ENCODE measurements around the gene ARHGAP4.

ARHGAP4 gene

DNA sequence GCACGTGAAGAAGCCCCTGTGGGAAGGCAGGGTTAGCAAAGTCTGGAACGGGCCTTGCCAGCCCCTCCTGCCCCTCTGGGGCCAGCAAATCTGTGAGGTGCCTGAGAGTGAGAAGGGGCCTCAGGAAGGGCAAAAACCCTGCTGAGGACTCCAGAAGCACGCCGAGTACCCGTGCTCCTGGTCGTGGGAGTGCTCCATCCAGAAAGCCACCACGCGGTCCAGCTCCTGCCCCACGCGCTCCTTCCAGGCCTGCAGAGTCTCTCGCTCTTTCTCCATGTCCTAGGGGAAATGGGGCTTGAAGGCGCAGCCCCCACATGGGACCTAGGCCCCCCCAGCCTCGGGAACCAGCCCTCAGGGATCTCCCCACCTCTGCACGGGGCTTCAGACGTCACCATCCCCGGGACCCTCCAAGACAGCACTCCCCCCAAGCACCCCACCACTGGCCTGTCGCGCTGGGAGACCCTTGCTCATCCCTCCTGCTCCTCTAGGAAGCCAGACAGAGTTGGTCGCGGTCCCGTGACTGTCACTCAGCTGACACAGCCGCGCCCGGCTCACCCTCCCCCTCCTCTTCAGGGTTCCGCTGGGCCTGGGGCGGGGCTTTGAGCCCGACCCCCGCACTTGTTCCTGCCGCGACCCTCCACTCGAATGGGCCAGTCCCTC, 18.2 kb upstream of the ARHGAP4 start, which contains the start of gene RENBP:
TSS of gene RENBP (minus strand) at position 504 of the 660 bp plus-strand sequence. CDS start at position 471, 33 bp downstream.
- no peak for DNase-seq

- DNase-seq: no peak
Observed at GRCh38 chrX:153941336-153942252, 15.5 kb upstream of the ARHGAP4 start.

DNA sequence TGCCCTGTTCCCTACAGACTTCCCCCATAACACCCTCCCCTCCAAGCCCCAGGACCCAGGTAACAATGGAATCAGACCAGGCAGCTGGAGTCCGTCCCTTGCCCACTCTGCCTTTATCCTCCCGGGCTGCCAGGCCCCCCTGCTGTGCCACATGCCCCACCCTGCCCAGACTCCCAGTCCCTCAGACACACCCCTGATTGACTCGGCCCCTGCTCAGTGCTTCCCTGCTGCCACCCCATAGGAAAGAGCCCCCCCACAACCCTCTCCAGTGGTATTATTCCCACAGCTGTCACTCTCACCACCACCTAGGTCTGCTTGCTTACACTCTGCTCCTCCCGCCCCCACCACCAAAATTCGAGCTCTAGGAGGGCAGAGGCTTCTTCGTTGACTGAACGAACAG, 13.5 kb upstream of the ARHGAP4 start:
- DNase-seq: no peak

- DNase-seq: no peak
Observed at GRCh38 chrX:153938226-153938786, 12.2 kb upstream of the ARHGAP4 start.

DNA sequence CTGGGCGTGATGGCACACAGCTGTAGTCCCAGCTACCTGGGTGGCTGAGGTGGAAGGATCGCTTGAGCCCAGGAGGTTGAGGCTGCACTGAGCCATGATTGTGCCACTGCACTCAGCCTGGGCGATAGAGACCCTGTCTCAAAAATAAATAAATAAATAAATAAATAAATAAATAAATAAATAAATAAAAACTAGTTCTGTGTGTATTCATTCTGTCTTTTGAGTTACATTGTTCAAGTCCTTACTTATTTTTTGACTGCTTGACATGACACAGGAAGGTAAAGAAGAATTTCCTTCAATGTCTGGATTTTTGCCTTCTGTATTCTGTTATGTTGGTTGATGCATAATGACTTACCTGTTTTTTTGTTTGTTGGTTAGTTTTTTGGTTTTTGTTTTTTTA, 11.0 kb upstream of the ARHGAP4 start:
- DNase-seq: no peak

GRCh38 chrX:153935326-153935851, 9.3 kb upstream of the ARHGAP4 start:
- no peak for DNase-seq

DNA sequence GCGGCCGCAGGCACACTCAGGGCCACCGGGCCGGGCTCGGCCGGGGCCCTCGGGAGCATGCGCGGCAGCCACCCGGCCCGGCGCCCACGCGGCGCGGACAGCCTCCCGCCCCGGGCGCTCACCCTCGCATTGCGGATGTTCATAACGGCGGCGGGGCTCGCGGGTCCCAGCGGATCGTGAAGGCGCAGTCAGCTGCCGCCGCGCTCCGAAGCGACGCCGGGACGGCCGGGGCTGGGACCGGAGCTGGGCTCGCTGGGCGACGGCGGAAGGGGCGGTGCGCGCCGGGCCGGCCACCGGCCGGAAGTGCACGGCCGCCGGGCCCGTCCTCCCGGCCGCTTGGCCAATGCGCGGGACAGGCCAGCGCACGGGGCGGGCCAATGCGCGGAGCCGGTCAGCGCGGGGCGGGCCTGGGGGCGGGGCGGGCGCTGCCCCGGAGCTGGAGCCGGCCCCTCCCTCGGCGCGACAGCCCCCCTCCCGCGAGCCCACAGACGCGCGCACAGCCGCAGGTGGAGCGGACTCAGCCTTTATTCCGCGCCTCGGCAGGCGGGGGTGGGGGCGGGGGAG, 8.8 kb upstream of the ARHGAP4 start, which contains the start of gene NAA10:
TSS of gene NAA10 (minus strand) at position 276 of the 564 bp plus-strand sequence. CDS start at position 143, 133 bp downstream.
- DNase-seq: peak; percentile 23 to 50

- DNase-seq: no peak
Observed at GRCh38 chrX:153934148-153934761, 8.2 kb upstream of the ARHGAP4 start.

GRCh38 chrX:153933748-153934147, 7.7 kb upstream of the ARHGAP4 start:
- no peak for DNase-seq

- DNase-seq: no peak
Observed at GRCh38 chrX:153932220-153932915, 6.3 kb upstream of the ARHGAP4 start.

DNA sequence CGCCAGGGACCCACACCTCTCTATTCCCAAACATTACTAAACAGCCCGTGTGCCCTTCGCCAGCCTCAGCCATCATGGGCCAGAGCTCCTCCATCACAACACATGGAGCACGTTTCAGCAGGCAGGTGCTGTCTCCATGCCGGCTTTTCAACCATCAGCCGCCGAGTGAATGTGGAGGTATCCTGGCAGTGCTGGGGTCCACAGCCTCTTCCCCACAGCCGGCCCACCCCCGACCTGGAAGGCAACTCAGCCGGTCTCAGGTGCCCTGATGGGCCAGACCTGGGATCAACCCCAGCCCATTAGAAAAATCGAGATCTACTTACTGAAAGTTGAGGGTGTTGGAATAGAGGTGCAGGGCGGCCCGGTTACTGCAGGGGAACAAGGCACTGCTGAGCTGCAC, 5.7 kb upstream of the ARHGAP4 start:
- no peak for DNase-seq

- no peak for DNase-seq
Observed at GRCh38 chrX:153931151-153931550, 5.1 kb upstream of the ARHGAP4 start.

GRCh38 chrX:153930011-153930910, 4.2 kb upstream of the ARHGAP4 start:
- DNase-seq: no peak

GRCh38 chrX:153929576-153929975, 3.5 kb upstream of the ARHGAP4 start:
- DNase-seq: no peak

DNA sequence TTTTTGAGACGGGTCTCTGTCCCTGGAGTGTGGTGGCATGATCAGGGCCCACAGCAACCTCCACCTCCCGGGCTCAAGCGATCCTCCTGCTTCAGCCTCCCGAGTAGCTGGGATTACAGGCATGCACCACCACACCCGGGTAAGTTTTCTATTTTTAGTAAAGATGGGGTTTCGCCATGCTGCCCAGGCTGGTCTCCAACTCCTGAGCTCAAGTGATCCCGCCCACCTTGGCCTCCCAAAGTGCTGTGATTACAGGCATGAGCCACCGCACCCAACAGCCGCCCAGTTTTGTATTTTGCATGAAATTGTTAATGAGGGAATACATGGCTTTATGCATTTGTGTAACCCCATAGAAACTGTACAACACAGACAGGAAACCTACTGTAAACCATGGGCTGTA, 2.8 kb upstream of the ARHGAP4 start:
- DNase-seq: no peak

DNA sequence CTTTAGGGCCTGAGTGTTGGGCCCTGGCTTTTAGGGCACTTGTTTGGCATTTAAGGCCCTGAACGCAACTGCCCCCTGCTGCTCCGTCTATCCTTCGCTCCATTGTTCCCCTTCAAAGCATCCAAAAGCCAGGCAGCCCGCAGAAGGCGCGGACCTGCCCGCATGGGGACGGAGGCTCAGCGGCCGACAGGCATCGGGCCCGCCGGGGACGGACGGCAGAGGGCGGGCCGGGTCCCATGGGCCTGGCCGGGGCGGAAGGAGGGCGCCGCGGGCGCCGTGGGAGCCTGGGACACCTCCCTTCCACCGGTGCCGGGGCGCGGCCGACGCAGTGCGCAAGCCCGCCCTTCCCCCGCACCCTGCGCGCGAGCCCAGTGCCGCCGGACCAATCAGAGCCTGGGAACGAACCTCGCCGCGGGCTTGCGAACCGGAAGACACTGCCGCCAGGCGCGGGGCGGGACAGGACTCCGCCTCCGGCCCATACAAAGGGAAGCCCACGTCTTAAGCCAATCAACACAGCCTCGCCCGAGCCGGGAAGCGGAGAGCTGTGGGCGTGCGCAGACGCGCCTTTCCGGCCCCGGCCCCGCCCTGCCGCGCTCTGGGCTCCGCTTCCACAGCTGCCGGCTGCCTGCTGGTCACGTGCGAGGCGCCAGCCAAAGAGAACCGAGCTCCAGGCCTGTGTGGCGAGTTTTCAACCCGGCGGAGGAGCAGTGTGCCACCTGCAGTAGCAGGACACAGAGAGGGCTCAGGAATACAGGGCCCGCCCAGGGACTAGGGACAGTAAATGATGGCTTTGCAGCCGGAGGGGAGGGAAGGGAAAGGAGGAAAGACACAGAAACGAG, 2.1 kb upstream of the ARHGAP4 start:
- DNase-seq: peak; percentile 88 to 90

DNA sequence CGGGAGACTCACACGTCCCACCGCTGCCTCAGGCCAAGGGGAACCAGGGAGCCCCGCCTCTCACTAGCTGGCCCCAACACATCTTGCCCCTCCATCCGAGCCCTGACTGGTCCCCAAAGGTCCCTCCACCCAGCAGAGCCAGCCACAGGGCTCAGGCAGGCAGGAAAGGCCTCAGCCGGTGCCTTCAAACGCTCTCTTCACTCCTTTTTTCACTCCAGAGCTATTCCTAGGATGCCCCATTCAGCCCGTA, 1.5 kb upstream of the ARHGAP4 start:
- no peak for DNase-seq

DNA sequence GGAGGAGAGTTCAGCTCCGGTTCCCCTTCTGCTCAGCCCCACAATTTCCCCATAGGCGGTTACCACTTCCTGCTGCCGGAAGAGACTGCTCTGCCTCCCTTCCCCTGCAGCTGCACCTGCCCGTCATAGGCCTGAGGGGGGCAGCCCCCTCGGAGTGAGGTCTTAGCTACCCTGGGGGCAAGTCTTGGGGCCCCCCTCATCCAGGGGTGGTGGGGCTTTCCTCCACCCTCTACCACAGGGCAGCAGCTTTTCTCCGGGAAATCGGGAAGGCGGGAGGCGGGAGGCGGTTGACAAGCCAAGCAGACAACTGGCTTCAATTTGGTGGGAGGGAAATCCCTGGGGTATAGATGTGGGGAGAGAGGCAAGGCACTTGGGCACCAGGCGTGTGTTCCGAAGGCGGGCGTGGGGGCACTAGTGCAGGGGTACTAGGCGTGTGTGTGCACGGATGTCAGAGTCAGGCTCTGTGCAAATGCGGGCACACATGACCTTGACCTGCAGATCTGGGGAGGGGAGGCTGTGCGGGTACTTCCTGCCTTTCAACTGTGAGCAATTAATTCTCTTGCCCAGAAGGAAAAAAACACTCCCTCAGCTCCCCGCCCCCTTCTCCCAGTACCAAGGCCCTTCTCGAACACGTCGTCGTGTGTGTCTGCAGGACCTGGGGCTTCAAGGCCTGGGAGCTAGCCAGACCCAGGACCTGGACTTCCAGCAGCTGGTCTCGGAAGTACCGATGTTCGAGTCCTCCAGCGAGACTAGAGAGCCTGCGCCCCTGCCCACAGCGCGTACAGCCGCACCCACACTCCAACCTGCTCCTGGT, 1.0 kb upstream of the ARHGAP4 start:
- DNase-seq: no peak

- DNase-seq: no peak
Observed at GRCh38 chrX:153926552-153926857, 441 bp upstream of the ARHGAP4 start.

GRCh38 chrX:153925387-153925738, 701 bp downstream of the ARHGAP4 start:
- DNase-seq: no peak

Data from hippocampal formation (tissue), 2 donors.